Neural cell (in vitro differentiated cells): ENCODE measurements around the gene RFWD3.

Experiments used
- EP300 ChIP-seq: fragments of 450-650 bp; conservative IDR thresholded peaks from 2 replicates; pipeline ENCODE4 v1.6.1; 2014; ENCODE audit warnings: antibody characterized with exemption, mild to moderate bottlenecking, moderate library complexity; ENCODE audit not compliant: poor library complexity, severe bottlenecking
- TAF1 ChIP-seq: IDR thresholded peaks from 2 replicates; pipeline ENCODE4 v1.6.1; 2012; ENCODE audit warnings: low read depth
- TF ChIP-seq, protein P1 (sequence below): fragments of 450-650 bp; IDR thresholded peaks from 2 replicates; pipeline ENCODE4 v1.5.1; 2014; ENCODE audit warnings: antibody characterized with exemption, mild to moderate bottlenecking, moderate library complexity; ENCODE audit not compliant: poor library complexity, severe bottlenecking

DNA sequence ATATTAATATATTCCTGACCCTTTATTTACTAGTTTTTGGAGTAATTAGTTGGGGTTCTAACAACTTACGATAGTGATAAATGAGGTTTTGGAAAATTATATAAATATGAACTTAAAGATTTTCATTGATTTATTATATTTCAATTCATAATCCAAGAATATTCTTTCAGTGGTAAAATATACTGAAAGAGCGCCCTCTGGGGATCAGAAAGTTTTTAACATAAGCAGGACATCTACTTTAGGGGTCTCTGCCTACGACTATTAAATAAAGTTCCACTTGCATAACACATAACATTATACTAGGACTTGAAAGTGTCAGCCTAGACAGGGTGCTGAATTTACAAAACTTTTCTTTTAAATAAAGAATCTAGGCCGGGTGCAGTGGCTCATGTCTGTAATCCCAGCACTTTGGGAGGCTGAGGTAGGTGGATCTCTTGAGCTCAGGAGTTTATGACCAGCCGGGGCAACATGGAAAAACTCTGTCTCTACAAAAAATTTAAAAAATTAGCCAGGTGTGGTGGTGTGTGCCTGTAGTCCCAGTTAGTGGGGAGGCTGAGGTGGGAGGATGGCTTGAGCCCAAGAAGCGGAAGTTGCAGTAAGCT, 15.6 kb downstream of the RFWD3 start:
- TF ChIP-seq EP300 (no peak), TAF1 (no peak)
- TF ChIP-seq, protein P1, sequence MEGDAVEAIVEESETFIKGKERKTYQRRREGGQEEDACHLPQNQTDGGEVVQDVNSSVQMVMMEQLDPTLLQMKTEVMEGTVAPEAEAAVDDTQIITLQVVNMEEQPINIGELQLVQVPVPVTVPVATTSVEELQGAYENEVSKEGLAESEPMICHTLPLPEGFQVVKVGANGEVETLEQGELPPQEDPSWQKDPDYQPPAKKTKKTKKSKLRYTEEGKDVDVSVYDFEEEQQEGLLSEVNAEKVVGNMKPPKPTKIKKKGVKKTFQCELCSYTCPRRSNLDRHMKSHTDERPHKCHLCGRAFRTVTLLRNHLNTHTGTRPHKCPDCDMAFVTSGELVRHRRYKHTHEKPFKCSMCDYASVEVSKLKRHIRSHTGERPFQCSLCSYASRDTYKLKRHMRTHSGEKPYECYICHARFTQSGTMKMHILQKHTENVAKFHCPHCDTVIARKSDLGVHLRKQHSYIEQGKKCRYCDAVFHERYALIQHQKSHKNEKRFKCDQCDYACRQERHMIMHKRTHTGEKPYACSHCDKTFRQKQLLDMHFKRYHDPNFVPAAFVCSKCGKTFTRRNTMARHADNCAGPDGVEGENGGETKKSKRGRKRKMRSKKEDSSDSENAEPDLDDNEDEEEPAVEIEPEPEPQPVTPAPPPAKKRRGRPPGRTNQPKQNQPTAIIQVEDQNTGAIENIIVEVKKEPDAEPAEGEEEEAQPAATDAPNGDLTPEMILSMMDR: peak; percentile 56
